ENCODE measurements around the gene RBMS3. TPM values are rescaled to one million over a fixed set of nuclear protein-coding genes. Genes with fewer than 3 reads are reported as not detected.
A peak's percentile ranks its signal among the peaks of the same experiment; 100 is the strongest.
"Not testable (repeated sequence)": the region's sequence is repeated elsewhere in the genome, so short reads cannot be mapped to it uniquely, and the experiment has no call there.

The RBMS3 gene
- total RNA-seq, 1 experiment from 2014 or later, result 15.0 TPM

DNA sequence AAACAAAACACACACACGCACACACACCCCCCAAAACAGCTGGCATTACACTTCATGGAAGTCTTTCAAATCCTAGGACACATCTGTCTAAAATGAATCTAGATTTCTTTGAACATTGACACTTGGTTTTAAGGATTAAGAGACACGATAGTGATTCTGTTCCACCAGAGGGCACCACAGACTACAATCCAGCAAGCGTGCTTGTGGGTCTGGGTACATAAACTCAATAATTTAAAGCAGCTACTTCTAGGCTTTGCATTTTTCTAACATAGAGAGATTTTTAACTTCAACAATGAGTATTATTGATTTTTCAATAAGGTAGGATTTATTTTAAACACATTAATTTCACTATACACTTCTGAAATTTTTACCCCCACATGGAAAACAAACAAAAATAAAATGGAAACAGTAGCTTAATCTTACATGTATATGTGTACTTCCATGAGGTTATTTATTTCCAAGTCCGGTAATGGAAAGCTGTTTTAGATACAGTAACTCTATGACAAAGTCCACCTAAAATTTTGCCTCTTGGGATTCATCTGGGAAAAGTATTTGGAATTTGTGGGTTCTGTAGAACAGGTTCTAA lies 761.5 kb downstream of the RBMS3 start:
- in situ Hi-C loops (cut with HindIII; ENCODE audit: low pct_unique_long_range_greater_than_20kb, low sequenced_read_pairs), result no loop called here
- peak; percentile 31 for DNase-seq (ENCODE audit: low read depth)

DNA sequence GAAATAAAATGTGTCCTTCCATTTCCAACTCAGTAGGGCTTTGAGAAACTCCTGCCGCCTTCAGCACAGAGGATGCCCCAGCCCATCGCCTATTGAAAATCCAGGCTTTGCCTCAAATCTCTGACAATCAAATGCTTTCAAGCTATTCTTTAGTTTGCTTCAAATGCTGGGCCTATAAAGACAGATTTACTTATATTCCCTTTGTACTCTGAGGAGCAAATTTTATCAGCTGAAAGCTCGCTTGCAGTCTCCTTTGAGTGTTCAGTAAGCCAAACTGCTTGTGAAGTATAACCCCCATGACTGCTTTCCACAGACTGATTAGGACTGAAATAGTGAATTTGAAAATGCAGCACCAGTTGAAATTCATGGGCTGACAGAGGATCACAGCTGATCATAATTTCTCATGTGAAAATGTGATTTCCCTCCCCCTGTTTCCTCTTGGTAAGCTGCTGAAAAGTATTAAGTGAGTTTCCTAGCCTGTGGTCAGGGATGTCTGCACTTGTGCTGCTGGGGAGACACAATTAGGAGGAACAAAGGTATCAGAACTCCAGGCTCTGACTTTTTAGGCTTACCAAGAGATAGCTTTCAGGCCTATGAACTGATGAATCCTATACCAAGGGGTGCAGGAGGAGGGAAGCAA lies 762.2 kb downstream of the RBMS3 start:
- in situ Hi-C loops (cut with HindIII; ENCODE audit: low pct_unique_long_range_greater_than_20kb, low sequenced_read_pairs), result no loop called here
- DNase-seq (ENCODE audit: low read depth), result no peak

DNA sequence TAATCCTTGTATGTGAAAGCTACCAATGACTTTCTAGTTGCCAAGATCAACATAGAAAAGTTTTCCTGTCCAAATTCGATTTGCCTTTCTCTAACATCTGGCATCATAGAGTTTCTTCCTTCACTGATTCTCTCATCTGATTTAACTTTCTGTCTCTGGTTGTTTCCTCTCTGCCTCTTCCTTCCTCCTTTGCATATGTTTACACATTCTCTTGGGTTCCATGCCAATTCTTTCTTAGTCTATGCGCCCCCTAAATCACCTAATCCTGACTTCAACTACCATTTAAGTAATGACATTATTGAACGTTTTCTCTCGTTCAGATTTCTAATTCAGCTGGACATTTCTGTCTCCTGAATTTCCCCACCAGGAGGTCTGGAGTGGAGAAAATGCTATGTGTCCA lies 763.6 kb downstream of the RBMS3 start:
- in situ Hi-C loops (cut with HindIII; ENCODE audit: low pct_unique_long_range_greater_than_20kb, low sequenced_read_pairs), result no loop called here
- DNase-seq (ENCODE audit: low read depth), result no peak

DNA sequence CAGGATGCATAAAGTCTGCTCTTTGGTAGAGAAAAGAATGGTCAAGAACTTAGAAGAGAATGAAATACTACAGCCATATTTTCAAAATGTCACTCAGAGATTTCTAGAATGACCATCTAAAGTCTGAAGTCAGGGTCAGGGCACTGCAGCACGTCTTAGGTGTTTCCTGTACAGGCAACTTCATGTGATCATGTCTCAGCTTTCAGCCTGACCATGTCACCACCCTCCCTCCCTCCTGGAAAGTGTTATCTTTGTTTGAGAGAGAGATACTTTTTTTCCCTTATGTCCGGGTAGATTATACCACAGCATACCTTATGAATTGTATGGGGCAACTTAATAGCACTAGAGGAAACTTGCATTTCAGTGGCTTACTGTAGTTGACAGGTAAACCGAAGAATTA lies 767.6 kb downstream of the RBMS3 start:
- no peak for DNase-seq (ENCODE audit: low read depth)
- in situ Hi-C loops (cut with HindIII; ENCODE audit: low pct_unique_long_range_greater_than_20kb, low sequenced_read_pairs), result no loop called here

DNA sequence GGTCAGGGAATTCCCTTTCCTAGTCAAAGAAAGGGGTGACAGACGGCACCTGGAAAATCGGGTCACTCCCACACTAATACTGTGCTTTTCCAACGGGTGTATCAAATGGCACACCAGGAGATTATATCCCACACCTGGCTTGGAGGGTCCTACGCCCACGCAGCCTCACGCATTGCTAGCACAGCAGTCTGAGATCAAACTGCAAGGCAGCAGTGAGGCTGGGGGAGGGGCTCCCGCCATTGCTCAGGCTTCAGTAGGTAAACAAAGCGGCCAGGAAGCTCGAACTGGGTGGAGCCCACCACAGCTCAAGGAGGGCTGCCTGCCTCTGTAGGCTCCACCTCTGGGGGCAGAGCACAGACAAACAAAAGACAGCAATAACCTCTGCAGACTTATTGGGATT lies 769.2 kb downstream of the RBMS3 start:
- DNase-seq (ENCODE audit: low read depth); in situ Hi-C loops (cut with HindIII; ENCODE audit: low pct_unique_long_range_greater_than_20kb, low sequenced_read_pairs): not testable (repeated sequence)

DNA sequence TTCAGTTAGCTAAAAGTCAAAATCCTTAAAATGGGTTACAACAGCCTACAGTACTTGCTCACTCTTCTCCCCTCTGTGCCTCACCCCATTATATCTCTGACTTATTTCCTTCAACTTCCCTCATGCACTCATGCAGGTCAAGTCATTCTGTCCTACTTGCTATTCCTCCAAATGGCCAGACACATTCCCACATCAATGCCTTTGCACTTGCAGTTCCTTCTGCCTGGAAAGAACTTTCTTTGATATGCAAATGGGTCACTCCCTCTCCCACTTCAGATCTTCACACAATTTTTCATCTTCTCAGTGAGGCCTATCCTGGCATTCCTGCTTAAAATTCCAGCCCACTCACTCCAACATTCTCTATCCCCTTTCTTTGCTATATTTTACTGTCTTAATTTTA lies 778.4 kb downstream of the RBMS3 start:
- in situ Hi-C loops (cut with HindIII; ENCODE audit: low pct_unique_long_range_greater_than_20kb, low sequenced_read_pairs), result no loop called here
- no peak for DNase-seq (ENCODE audit: low read depth)

Measured in Caki2 (cell line).